Smooth muscle cell (in vitro differentiated cells): ENCODE data around the gene MEGF11. TPM values are rescaled to one million over a fixed set of nuclear protein-coding genes. Genes with fewer than 3 reads are reported as not detected.

Source experiments
- DNase-seq: peaks from one replicate; lab custom pipeline; 2025; ENCODE audit not compliant: unreplicated experiment; lab: John Stamatoyannopoulos, UW
- H2AFZ ChIP-seq: fragments of 200-600 bp; sonication (generic); 2 replicates; pipeline ENCODE4 v1.6.0; 2016; ENCODE audit warnings: antibody characterized with exemption, low read depth, mild to moderate bottlenecking
- H3F3A ChIP-seq: fragments of 200-600 bp; sonication (generic); 2 replicates; pipeline ENCODE4 v1.6.0; 2017; ENCODE audit warnings: antibody characterized with exemption, low read depth
- H3K27ac ChIP-seq: fragments of 200-600 bp; sonication (generic); 2 replicates; pipeline ENCODE4 v1.5.1; 2016; ENCODE audit warnings: low read depth, mild to moderate bottlenecking
- H3K27me3 ChIP-seq: fragments of 200-600 bp; sonication (generic); 2 replicates; pipeline ENCODE4 v1.6.1; 2016; ENCODE audit warnings: low read depth, mild to moderate bottlenecking
- H3K36me3 ChIP-seq: fragments of 200-600 bp; sonication (generic); 2 replicates; pipeline ENCODE4 v1.5.1; 2016; ENCODE audit warnings: low read depth
- H3K4me1 ChIP-seq: fragments of 200-600 bp; sonication (generic); 2 replicates; pipeline ENCODE4 v1.5.1; 2016; ENCODE audit warnings: low read depth
- H3K4me2 ChIP-seq: fragments of 200-600 bp; sonication (generic); 2 replicates; pipeline ENCODE4 v1.6.0; 2016; ENCODE audit warnings: mild to moderate bottlenecking
- H3K4me3 ChIP-seq: fragments of 200-600 bp; sonication (generic); 2 replicates; pipeline ENCODE4 v1.5.1; 2016; ENCODE audit warnings: mild to moderate bottlenecking
- H3K79me2 ChIP-seq: fragments of 200-600 bp; sonication (generic); 2 replicates; pipeline ENCODE4 v1.6.0; 2016; ENCODE audit warnings: low read depth, mild to moderate bottlenecking
- H3K9ac ChIP-seq: fragments of 200-600 bp; sonication (generic); 2 replicates; pipeline ENCODE4 v1.6.0; 2016; ENCODE audit warnings: low read depth
- H3K9me3 ChIP-seq: fragments of 200-600 bp; sonication (generic); replicated peaks from 2 replicates; pipeline ENCODE4 v1.5.1; 2016; ENCODE audit warnings: low read depth
- H4K20me1 ChIP-seq: fragments of 200-600 bp; sonication (generic); 2 replicates; pipeline ENCODE4 v1.6.0; 2016; ENCODE audit warnings: low read depth
- WGBS: methylation state at CpG from one replicate; pipeline ENCODE4 v1.1.7; 2016; ENCODE audit warnings: low lambda C conversion rate; 5-methylcytosine and 5-hydroxymethylcytosine counted together
- polyA plus RNA-seq: library from polyadenylated mRNA; unstranded; fragments of >200 nt; fragmentation: Nextera tagmentation; extraction: Ambion mirVana; gene quantifications from 2 replicates; pipeline ENCODE4 v1.2.1, GENCODE V29; 2016
- total RNA-seq: library from RNA; depleted of rRNA; stranded (reverse); fragments of >200 nt; gene quantifications from 2 replicates; pipeline ENCODE4 v1.2.3, GENCODE V29; 2014
- TF ChIP-seq, protein P1 (sequence below): fragments of 200-600 bp; sonication (generic); IDR thresholded peaks from 2 replicates; pipeline ENCODE4 v1.5.1; 2017; ENCODE audit warnings: borderline replicate concordance, mild to moderate bottlenecking, antibody characterized with exemption; ENCODE audit not compliant: insufficient read depth, poor library complexity, severe bottlenecking

Gene MEGF11
- total and polyA plus RNA-seq, 2 experiments from 2014 or later = 0.08 TPM; not detected in 1

DNA sequence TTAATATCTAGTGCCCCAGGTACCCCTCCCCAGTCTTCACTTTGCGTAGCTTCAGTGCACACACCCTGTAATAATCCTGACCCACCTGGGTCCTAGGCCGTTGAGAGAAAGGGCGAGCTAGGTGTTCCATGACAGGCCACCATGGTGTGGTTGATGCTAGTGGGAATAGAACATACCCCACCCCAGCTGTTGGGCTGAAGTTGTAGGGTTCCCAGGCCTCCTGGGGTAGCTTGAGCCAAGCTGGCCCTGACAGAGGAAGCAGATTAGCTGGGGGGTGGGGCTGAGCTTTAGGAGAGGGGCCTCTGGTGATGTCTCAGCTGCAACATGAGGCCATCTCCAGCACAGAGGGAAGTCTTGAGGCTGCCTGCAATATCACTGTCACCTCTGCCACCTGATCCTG lies 343.7 kb downstream of the MEGF11 start:
- Histone ChIP-seq H3K36me3 (no peaks in the 10 kb centered on the region), H3K4me2 (no peak overlapping the region), H3K4me1 (no peaks in the 10 kb centered on the region), H3K4me3 (no peak overlapping the region), H3K27ac (no peak overlapping the region), H3F3A (no peaks in the 10 kb centered on the region), H3K27me3 (no peaks in the 10 kb centered on the region), H4K20me1 (peaks cover 45% of the 10 kb centered on the region), H3K79me2 (no peaks in the 10 kb centered on the region), H3K9me3 (no peaks in the 10 kb centered on the region), H2AFZ (no peak overlapping the region), H3K9ac (no peak overlapping the region)
- 97% methylated on average over 3 of the region's 3 CpGs for WGBS
- no peak for DNase-seq
- TF ChIP-seq, protein P1, sequence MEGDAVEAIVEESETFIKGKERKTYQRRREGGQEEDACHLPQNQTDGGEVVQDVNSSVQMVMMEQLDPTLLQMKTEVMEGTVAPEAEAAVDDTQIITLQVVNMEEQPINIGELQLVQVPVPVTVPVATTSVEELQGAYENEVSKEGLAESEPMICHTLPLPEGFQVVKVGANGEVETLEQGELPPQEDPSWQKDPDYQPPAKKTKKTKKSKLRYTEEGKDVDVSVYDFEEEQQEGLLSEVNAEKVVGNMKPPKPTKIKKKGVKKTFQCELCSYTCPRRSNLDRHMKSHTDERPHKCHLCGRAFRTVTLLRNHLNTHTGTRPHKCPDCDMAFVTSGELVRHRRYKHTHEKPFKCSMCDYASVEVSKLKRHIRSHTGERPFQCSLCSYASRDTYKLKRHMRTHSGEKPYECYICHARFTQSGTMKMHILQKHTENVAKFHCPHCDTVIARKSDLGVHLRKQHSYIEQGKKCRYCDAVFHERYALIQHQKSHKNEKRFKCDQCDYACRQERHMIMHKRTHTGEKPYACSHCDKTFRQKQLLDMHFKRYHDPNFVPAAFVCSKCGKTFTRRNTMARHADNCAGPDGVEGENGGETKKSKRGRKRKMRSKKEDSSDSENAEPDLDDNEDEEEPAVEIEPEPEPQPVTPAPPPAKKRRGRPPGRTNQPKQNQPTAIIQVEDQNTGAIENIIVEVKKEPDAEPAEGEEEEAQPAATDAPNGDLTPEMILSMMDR = no peak

GRCh38 chr15:65908876-65909275 lies 344.7 kb downstream of the MEGF11 start:
- H3F3A ChIP-seq = no peaks in the 10 kb centered on the region
- DNase-seq = no peak
- TF ChIP-seq, protein P1 = no peak
- WGBS = 96% methylated on average over 4 of the region's 4 CpGs
- H4K20me1 ChIP-seq = peaks cover 49% of the 10 kb centered on the region
- no peak overlapping the region for H3K27ac ChIP-seq
- H2AFZ ChIP-seq = no peak overlapping the region
- no peak overlapping the region for H3K4me3 ChIP-seq
- no peaks in the 10 kb centered on the region for H3K9me3 ChIP-seq
- H3K4me2 ChIP-seq = no peak overlapping the region
- H3K27me3 ChIP-seq = no peaks in the 10 kb centered on the region
- no peak overlapping the region for H3K9ac ChIP-seq
- no peaks in the 10 kb centered on the region for H3K36me3 ChIP-seq
- H3K79me2 ChIP-seq = no peaks in the 10 kb centered on the region
- no peaks in the 10 kb centered on the region for H3K4me1 ChIP-seq

- H2AFZ ChIP-seq = no peak overlapping the region
- DNase-seq = no peak
- H3K9me3 ChIP-seq = no peaks in the 10 kb centered on the region
- H3K4me1 ChIP-seq = no peaks in the 10 kb centered on the region
- no peaks in the 10 kb centered on the region for H3K36me3 ChIP-seq
- H4K20me1 ChIP-seq = peaks cover 53% of the 10 kb centered on the region
- H3K27ac ChIP-seq = no peak overlapping the region
- H3K79me2 ChIP-seq = no peaks in the 10 kb centered on the region
- H3K27me3 ChIP-seq = no peaks in the 10 kb centered on the region
- TF ChIP-seq, protein P1 = no peak
- H3K9ac ChIP-seq = no peak overlapping the region
- H3K4me3 ChIP-seq = no peak overlapping the region
- 97% methylated on average over 3 of the region's 3 CpGs for WGBS
- no peaks in the 10 kb centered on the region for H3F3A ChIP-seq
- no peak overlapping the region for H3K4me2 ChIP-seq
Measured at GRCh38 chr15:65907661-65908060, 345.9 kb downstream of the MEGF11 start.

- H3F3A ChIP-seq = no peaks in the 10 kb centered on the region
- no peaks in the 10 kb centered on the region for H3K79me2 ChIP-seq
- TF ChIP-seq, protein P1 = no peak
- H3K9me3 ChIP-seq = no peaks in the 10 kb centered on the region
- no peak for DNase-seq
- H3K4me1 ChIP-seq = no peaks in the 10 kb centered on the region
- H4K20me1 ChIP-seq = peaks cover 51% of the 10 kb centered on the region
- no peak overlapping the region for H3K9ac ChIP-seq
- no peak overlapping the region for H3K4me3 ChIP-seq
- no peak overlapping the region for H3K4me2 ChIP-seq
- H2AFZ ChIP-seq = no peak overlapping the region
- no peaks in the 10 kb centered on the region for H3K36me3 ChIP-seq
- peak overlapping the region; percentile 44 for H3K27ac ChIP-seq
- no peaks in the 10 kb centered on the region for H3K27me3 ChIP-seq
- 64% methylated on average over 1 of the region's 1 CpG for WGBS
Measured at GRCh38 chr15:65906396-65906795, 347.2 kb downstream of the MEGF11 start.
